Mesendoderm (in vitro differentiated cells): Measurements from ENCODE around the gene ERC1.

Experiments used
- DNase-seq: peaks from one replicate; pipeline ENCODE4 v3.0.0; 2013
- H2AK5ac ChIP-seq: 2 replicates; pipeline ENCODE4 v1.6.1; 2013; ENCODE audit warnings: low read length, inconsistent platforms
- H2BK120ac ChIP-seq: 2 replicates; pipeline ENCODE4 v1.6.1; 2013; ENCODE audit warnings: low read depth, mild to moderate bottlenecking, low read length, moderate library complexity, mixed read lengths
- H2BK15ac ChIP-seq: replicated peaks from 2 replicates; pipeline ENCODE4 v1.6.1; 2013; ENCODE audit warnings: low read depth, mild to moderate bottlenecking, moderate library complexity
- H2BK5ac ChIP-seq: 2 replicates; pipeline ENCODE4 v1.6.1; 2013; ENCODE audit warnings: low read length, inconsistent platforms
- H3K18ac ChIP-seq: 2 replicates; pipeline ENCODE4 v1.6.1; 2013; ENCODE audit warnings: mild to moderate bottlenecking, low read length, mixed read lengths
- H3K23ac ChIP-seq: one replicate; pipeline ENCODE4 v1.6.1; 2013; ENCODE audit warnings: low read length
- H3K27ac ChIP-seq: 2 replicates; pipeline ENCODE4 v1.5.1; 2013; ENCODE audit warnings: low read depth, mild to moderate bottlenecking, inconsistent platforms, low read length, moderate library complexity
- H3K27me3 ChIP-seq: 2 replicates; pipeline ENCODE4 v1.6.1; 2013; ENCODE audit warnings: low read length, control low read depth, mild to moderate bottlenecking, inconsistent platforms; ENCODE audit not compliant: insufficient read depth, poor library complexity
- H3K36me3 ChIP-seq: 2 replicates; pipeline ENCODE4 v1.6.1; 2013; ENCODE audit warnings: low read length, inconsistent platforms; ENCODE audit not compliant: control insufficient read depth, insufficient read depth
- H3K4ac ChIP-seq: one replicate; pipeline ENCODE4 v1.6.1; 2013; ENCODE audit warnings: low read depth, mild to moderate bottlenecking, low read length, moderate library complexity
- H3K4me1 ChIP-seq: 2 replicates; pipeline ENCODE4 v1.6.1; 2013; ENCODE audit warnings: low read depth, low read length, inconsistent platforms; ENCODE audit not compliant: control insufficient read depth
- H3K4me2 ChIP-seq: 2 replicates; pipeline ENCODE4 v1.6.1; 2013; ENCODE audit warnings: low read length
- H3K4me3 ChIP-seq: 2 replicates; pipeline ENCODE4 v1.5.1; 2013; ENCODE audit warnings: mild to moderate bottlenecking, low read length
- H3K56ac ChIP-seq: one replicate; pipeline ENCODE4 v1.6.1; 2013; ENCODE audit warnings: low read length
- H3K79me1 ChIP-seq: 2 replicates; pipeline ENCODE4 v1.6.1; 2013; ENCODE audit warnings: low read length, inconsistent platforms
- H3K79me2 ChIP-seq: 2 replicates; pipeline ENCODE4 v1.6.1; 2013; ENCODE audit warnings: mild to moderate bottlenecking, low read length; ENCODE audit not compliant: control insufficient read depth, insufficient read depth
- H3K9ac ChIP-seq: 2 replicates; pipeline ENCODE4 v1.6.1; 2013; ENCODE audit warnings: low read length, inconsistent platforms
- H4K5ac ChIP-seq: one replicate; pipeline ENCODE4 v1.6.1; 2013; ENCODE audit warnings: low read length
- H4K8ac ChIP-seq: one replicate; pipeline ENCODE4 v1.6.1; 2013; ENCODE audit warnings: low read depth, mild to moderate bottlenecking, control low read depth, low read length, moderate library complexity
- WGBS: extraction: QIAGEN DNeasy Blood & Tissue Kit; methylation state at CpG from one replicate; pipeline ENCODE4 v1.1.7; 2013; ENCODE audit warnings: low lambda C conversion rate, missing lambda C conversion rate; ENCODE audit not compliant: insufficient coverage; ENCODE audit errors: extremely low coverage; 5-methylcytosine and 5-hydroxymethylcytosine counted together

ERC1 gene

GRCh38 chr12:1291601-1292332 is 300.7 kb downstream of the ERC1 start:
- WGBS, result no CpG with 5 or more reads among the region's 8 CpGs
- H3K4me1 ChIP-seq, result peaks cover 4% of the 10 kb centered on the region
- no peak overlapping the region for H4K5ac ChIP-seq

GRCh38 chr12:1293901-1294300 is 302.9 kb downstream of the ERC1 start:
- no CpG with 5 or more reads among the region's 1 CpG for WGBS
- H3K79me2 ChIP-seq, result no peaks in the 10 kb centered on the region
- no peak overlapping the region for H4K5ac ChIP-seq
- no peak overlapping the region for H3K18ac ChIP-seq
- no peak overlapping the region for H2BK5ac ChIP-seq
- H3K56ac ChIP-seq, result no peak overlapping the region
- no peaks in the 10 kb centered on the region for H3K79me1 ChIP-seq
- H3K27ac ChIP-seq, result no peak overlapping the region
- H3K27me3 ChIP-seq, result no peaks in the 10 kb centered on the region
- no peak overlapping the region for H3K4ac ChIP-seq
- no peak overlapping the region for H2BK120ac ChIP-seq
- no peak for DNase-seq
- no peak overlapping the region for H2AK5ac ChIP-seq
- H3K4me3 ChIP-seq, result no peak overlapping the region
- H3K4me2 ChIP-seq, result no peak overlapping the region
- H3K4me1 ChIP-seq, result peaks cover 4% of the 10 kb centered on the region
- H3K23ac ChIP-seq, result no peak overlapping the region
- no peak overlapping the region for H3K9ac ChIP-seq
- H3K36me3 ChIP-seq, result no peaks in the 10 kb centered on the region
- no peak overlapping the region for H4K8ac ChIP-seq
- H2BK15ac ChIP-seq, result no peak overlapping the region

More at GRCh38 chr12:1291601-1292332, 300.7 kb downstream of the ERC1 start:
- H3K4me3 ChIP-seq, result no peak overlapping the region
- no peak overlapping the region for H3K23ac ChIP-seq
- no peak overlapping the region for H3K56ac ChIP-seq
- H3K27me3 ChIP-seq, result no peaks in the 10 kb centered on the region
- H4K8ac ChIP-seq, result no peak overlapping the region
- H3K36me3 ChIP-seq, result no peaks in the 10 kb centered on the region
- H2AK5ac ChIP-seq, result no peak overlapping the region
- DNase-seq, result no peak
- H3K79me2 ChIP-seq, result no peaks in the 10 kb centered on the region
- no peak overlapping the region for H3K4me2 ChIP-seq
- no peak overlapping the region for H2BK120ac ChIP-seq
- H2BK15ac ChIP-seq, result no peak overlapping the region
- no peak overlapping the region for H3K9ac ChIP-seq
- no peak overlapping the region for H2BK5ac ChIP-seq
- no peak overlapping the region for H3K18ac ChIP-seq
- no peak overlapping the region for H3K4ac ChIP-seq
- H3K27ac ChIP-seq, result no peak overlapping the region
- H3K79me1 ChIP-seq, result no peaks in the 10 kb centered on the region

DNA sequence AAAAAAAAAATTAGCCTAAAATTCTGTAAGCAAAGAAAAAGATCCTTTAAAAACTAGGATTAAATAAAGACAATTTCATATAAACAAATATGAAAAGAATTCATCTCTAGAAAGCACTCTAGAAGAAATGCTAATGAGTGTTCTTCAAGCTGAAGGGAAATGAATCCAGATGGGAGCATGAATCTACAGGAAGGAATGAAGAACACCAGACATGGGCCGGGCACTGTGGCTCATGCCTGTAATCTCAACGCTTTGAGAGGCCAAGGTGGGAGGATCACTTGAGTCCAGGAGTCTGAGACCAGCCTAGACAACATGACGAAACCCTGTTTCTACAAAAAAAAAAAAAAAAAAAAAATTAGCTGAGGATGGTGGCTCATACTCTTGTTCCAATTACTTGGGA is 306.2 kb downstream of the ERC1 start:
- Histone ChIP-seq H3K79me2 (no peaks in the 10 kb centered on the region), H3K27ac (no peak overlapping the region), H3K9ac (no peak overlapping the region), H4K5ac (no peak overlapping the region), H3K4me3 (no peak overlapping the region), H3K23ac (no peak overlapping the region), H3K36me3 (no peaks in the 10 kb centered on the region), H3K56ac (no peak overlapping the region), H3K18ac (no peak overlapping the region), H3K79me1 (no peaks in the 10 kb centered on the region), H2BK120ac (no peak overlapping the region), H2BK15ac (no peak overlapping the region), H2AK5ac (no peak overlapping the region), H3K4ac (no peak overlapping the region), H3K27me3 (no peaks in the 10 kb centered on the region), H3K4me2 (no peak overlapping the region), H4K8ac (no peak overlapping the region), H3K4me1 (peaks cover 4% of the 10 kb centered on the region), H2BK5ac (no peak overlapping the region)
- no CpG with 5 or more reads among the region's 3 CpGs for WGBS
- DNase-seq, result no peak

DNA sequence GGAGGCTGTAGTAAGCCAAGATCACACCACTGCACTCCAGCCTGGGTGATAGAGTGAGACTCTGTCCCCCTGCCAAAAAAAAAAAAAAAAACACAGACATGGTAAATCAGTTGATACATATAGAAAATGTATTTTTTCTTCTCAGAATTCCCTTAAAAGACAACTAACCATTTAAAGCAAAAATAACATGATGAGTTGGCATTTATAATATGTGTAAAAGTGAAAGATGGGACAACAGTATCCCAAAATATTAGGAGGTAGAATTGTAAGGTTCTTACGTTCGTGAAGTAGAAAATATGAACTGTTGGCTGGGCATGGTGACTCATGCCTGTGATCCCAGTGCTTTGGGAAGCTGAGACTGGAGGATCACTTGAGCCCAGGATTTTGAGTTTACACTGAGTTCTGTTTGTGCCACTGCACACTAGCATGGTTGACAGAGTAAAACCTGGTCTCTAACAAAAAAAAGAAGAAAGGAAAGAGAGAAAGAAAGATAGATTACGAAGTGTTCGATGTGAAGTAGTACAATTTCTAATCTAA is 306.7 kb downstream of the ERC1 start:
- H3K18ac ChIP-seq, result no peak overlapping the region
- no peak overlapping the region for H3K27ac ChIP-seq
- H3K9ac ChIP-seq, result no peak overlapping the region
- H3K4me3 ChIP-seq, result no peak overlapping the region
- no peaks in the 10 kb centered on the region for H3K27me3 ChIP-seq
- H3K79me2 ChIP-seq, result no peaks in the 10 kb centered on the region
- no peak overlapping the region for H2BK15ac ChIP-seq
- H3K4ac ChIP-seq, result no peak overlapping the region
- no peak overlapping the region for H3K23ac ChIP-seq
- no peak overlapping the region for H2BK120ac ChIP-seq
- 100% methylated on average over 2 of the region's 4 CpGs for WGBS
- H2BK5ac ChIP-seq, result no peak overlapping the region
- no peak overlapping the region for H3K56ac ChIP-seq
- H3K4me2 ChIP-seq, result no peak overlapping the region
- H4K8ac ChIP-seq, result no peak overlapping the region
- no peak overlapping the region for H4K5ac ChIP-seq
- peaks cover 4% of the 10 kb centered on the region for H3K4me1 ChIP-seq
- H3K36me3 ChIP-seq, result no peaks in the 10 kb centered on the region
- no peaks in the 10 kb centered on the region for H3K79me1 ChIP-seq
- no peak for DNase-seq
- H2AK5ac ChIP-seq, result no peak overlapping the region

DNA sequence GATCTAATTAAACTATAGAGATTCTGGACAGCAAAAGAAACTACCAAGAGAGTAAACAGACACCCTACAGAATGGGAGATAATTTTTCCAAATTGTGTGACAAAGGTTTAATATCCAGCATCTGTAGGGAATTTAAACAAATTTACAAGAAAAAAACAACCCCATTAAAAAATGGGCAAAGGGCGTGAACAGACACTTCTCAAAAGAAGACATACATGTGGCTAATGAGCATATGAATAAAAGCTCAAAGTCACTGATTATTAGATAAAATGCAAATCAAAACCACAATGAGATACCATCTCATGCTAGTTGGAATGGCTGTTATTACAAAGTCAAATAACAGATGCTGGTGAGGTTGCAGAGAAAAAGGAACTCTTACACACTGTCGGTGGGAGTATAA is 309.4 kb downstream of the ERC1 start:
- Histone ChIP-seq H2BK15ac (no peak overlapping the region), H4K8ac (no peak overlapping the region), H2BK120ac (no peak overlapping the region), H3K4me1 (peaks cover 2% of the 10 kb centered on the region), H3K23ac (no peak overlapping the region), H3K9ac (no peak overlapping the region), H3K18ac (no peak overlapping the region), H2AK5ac (no peak overlapping the region), H3K27ac (no peak overlapping the region), H3K79me2 (no peaks in the 10 kb centered on the region), H3K79me1 (no peaks in the 10 kb centered on the region), H4K5ac (no peak overlapping the region), H3K27me3 (no peaks in the 10 kb centered on the region), H3K4me2 (no peak overlapping the region), H3K56ac (no peak overlapping the region), H3K36me3 (no peaks in the 10 kb centered on the region), H2BK5ac (no peak overlapping the region), H3K4me3 (no peak overlapping the region), H3K4ac (no peak overlapping the region)
- DNase-seq, result no peak
- no CpG with 5 or more reads among the region's 2 CpGs for WGBS
